Liver (tissue), 3 donors: ENCODE data around the gene HRH2.

Experiments used
- SP1 ChIP-seq: IDR thresholded peaks from 2 replicates; pipeline ENCODE4 v1.6.1; 2018; ENCODE audit warnings: antibody characterized with exemption, mild to moderate bottlenecking
- YY1 ChIP-seq: IDR thresholded peaks from 2 replicates; pipeline ENCODE4 v1.6.1; 2016; ENCODE audit warnings: antibody characterized with exemption, mild to moderate bottlenecking
- TF ChIP-seq, protein P1 (sequence below): fragments of 150-350 bp; IDR thresholded peaks from 2 replicates; pipeline ENCODE4 v1.5.1; 2017; ENCODE audit warnings: improper control_type of control experiment, low read depth, low read length; ENCODE audit not compliant: missing input control
- donor health status: healthy.
- donor health status: healthy.

DNA sequence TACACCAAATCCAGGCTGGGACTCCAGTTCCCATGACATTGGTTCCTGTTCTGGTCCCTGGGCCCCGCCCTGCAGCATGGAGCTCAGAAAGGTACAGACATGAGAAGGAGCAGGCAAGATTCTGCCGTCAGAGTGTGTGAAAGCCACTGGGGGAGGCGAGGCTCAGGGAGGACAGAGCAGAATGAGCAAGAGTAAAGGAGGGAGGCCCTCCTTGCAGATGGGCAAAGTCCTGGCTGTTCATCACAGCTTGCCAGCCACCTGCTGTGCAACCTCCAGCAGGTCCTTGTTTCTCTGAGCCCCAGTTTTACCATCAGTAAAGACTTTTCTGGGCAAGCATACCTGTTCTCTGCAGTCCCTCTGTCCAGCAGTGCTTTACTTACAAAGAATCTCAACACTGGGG lies 73.3 kb downstream of the HRH2 start:
- TF ChIP-seq SP1, result no peak
- TF ChIP-seq YY1, result no peak
- TF ChIP-seq, protein P1, sequence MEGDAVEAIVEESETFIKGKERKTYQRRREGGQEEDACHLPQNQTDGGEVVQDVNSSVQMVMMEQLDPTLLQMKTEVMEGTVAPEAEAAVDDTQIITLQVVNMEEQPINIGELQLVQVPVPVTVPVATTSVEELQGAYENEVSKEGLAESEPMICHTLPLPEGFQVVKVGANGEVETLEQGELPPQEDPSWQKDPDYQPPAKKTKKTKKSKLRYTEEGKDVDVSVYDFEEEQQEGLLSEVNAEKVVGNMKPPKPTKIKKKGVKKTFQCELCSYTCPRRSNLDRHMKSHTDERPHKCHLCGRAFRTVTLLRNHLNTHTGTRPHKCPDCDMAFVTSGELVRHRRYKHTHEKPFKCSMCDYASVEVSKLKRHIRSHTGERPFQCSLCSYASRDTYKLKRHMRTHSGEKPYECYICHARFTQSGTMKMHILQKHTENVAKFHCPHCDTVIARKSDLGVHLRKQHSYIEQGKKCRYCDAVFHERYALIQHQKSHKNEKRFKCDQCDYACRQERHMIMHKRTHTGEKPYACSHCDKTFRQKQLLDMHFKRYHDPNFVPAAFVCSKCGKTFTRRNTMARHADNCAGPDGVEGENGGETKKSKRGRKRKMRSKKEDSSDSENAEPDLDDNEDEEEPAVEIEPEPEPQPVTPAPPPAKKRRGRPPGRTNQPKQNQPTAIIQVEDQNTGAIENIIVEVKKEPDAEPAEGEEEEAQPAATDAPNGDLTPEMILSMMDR, result no peak
